A549 (cell line): Measurements from ENCODE around the gene GPT2. TPM values are rescaled to one million over a fixed set of nuclear protein-coding genes. Genes with fewer than 3 reads are reported as not detected.

Experiments
- ATAC-seq, 2 experiments: fragments of 200-7000 bp in 1 of 2; fragments of >200 bp in 1 of 2; cut with Nextera tagmentation in 1 of 2; cut with Tn5 transposase in 1 of 2; 3 replicates each; pipeline versions ENCODE4 v1.8.0 to v1.9.1; 2018 to 2020; ENCODE audit warnings: mild to moderate bottlenecking in 1 of 2, moderate library complexity in 1 of 2
- CTCF ChIA-PET: fragments of 300-600 bp; sonication (Branson Sonifier 250); formaldehyde crosslinking; extraction: SDS; loops from one replicate; lab custom pipeline; 2021; ENCODE audit warnings: antibody characterized with exemption, inconsistent platforms; lab: Yijun Ruan, JAX
- POLR2A ChIA-PET: fragments of 350-600 bp; formaldehyde crosslinking; extraction: SDS; loops from one replicate; lab custom pipeline; 2021; ENCODE audit warnings: antibody characterized with exemption, inconsistent platforms; lab: Yijun Ruan, JAX
- DNase-seq, 2 experiments: peaks; one replicate each; pipeline versions ENCODE4 v3.0.0 to v3.0.0-alpha.2; 2011 to 2016; ENCODE audit warnings: low read depth in 1 of 2, low spot score in 1 of 2
- FAIRE-seq: peaks from 2 replicates; lab custom pipeline; 2011; peaks lifted over from hg19 to GRCh38; lab: Jason Lieb, UNC
- H3K27ac ChIP-seq, 2 experiments: fragments of >200 bp; sonication (Bioruptor Twin); formaldehyde crosslinking; 3 replicates each; pipeline ENCODE4 v1.5.1; 2016 to 2017
- H3K4me1 ChIP-seq: fragments of >200 bp; sonication (Bioruptor Twin); formaldehyde crosslinking; 3 replicates; pipeline ENCODE4 v1.6.1; 2016
- H3K4me2 ChIP-seq: fragments of >200 bp; sonication (Bioruptor Twin); formaldehyde crosslinking; 3 replicates; pipeline ENCODE4 v1.6.1; 2016
- H3K4me3 ChIP-seq: fragments of >200 bp; sonication (Bioruptor Twin); formaldehyde crosslinking; 3 replicates; pipeline ENCODE4 v1.5.1; 2016
- H3K9me3 ChIP-seq: fragments of >200 bp; sonication (Bioruptor Twin); formaldehyde crosslinking; 3 replicates; pipeline ENCODE4 v1.6.1; 2016
- CTCF ChIP-seq: fragments of >200 bp; sonication (Bioruptor Twin); formaldehyde crosslinking; IDR thresholded peaks from 3 replicates; pipeline ENCODE4 v1.5.1; 2016
- E2F6 ChIP-seq: IDR thresholded peaks from 2 replicates; pipeline ENCODE4 v1.6.1; 2012; ENCODE audit warnings: low read depth, borderline replicate concordance
- FOSB ChIP-seq: fragments of 250-450 bp; sonication (Bioruptor Pico); IDR thresholded peaks from 2 replicates; pipeline ENCODE4 v1.5.0; 2020; ENCODE audit warnings: mild to moderate bottlenecking, moderate library complexity
- HDAC2 ChIP-seq: fragments of 200-600 bp; sonication (generic); IDR thresholded peaks from 2 replicates; pipeline ENCODE4 v1.6.1; 2016
- HEYL ChIP-seq: fragments of 250-450 bp; sonication (Bioruptor Pico); IDR thresholded peaks from 2 replicates; pipeline ENCODE4 v1.8.0; 2021; ENCODE audit warnings: mild to moderate bottlenecking, moderate library complexity
- HOXA7 ChIP-seq: fragments of 250-450 bp; sonication (Bioruptor Pico); IDR thresholded peaks from 2 replicates; pipeline ENCODE4 v1.5.0; 2020; ENCODE audit warnings: mild to moderate bottlenecking, moderate library complexity
- HOXB5 ChIP-seq: fragments of 250-450 bp; sonication (Bioruptor Pico); IDR thresholded peaks from 2 replicates; pipeline ENCODE4 v1.5.0; 2020; ENCODE audit warnings: mild to moderate bottlenecking, moderate library complexity
- JUN ChIP-seq, 2 experiments: fragments of >200 bp; sonication (Bioruptor Twin); formaldehyde crosslinking; IDR thresholded peaks; 2 replicates in 1 of 2; 3 replicates in 1 of 2; pipeline ENCODE4 v1.6.1; 2016 to 2017
- KDM1A ChIP-seq: fragments of 200-600 bp; sonication (generic); IDR thresholded peaks from 2 replicates; pipeline ENCODE4 v1.6.1; 2016; ENCODE audit warnings: low read depth, mild to moderate bottlenecking
- MAFK ChIP-seq: fragments of 450-650 bp; IDR thresholded peaks from 2 replicates; pipeline ENCODE4 v1.6.1; 2014; ENCODE audit not compliant: partially characterized antibody
- NFE2L2 ChIP-seq: fragments of 150-350 bp; conservative IDR thresholded peaks from 2 replicates; pipeline ENCODE4 v1.6.1; 2014; ENCODE audit warnings: low read length
- PBX3 ChIP-seq: IDR thresholded peaks from 2 replicates; pipeline ENCODE4 v1.6.1; 2012
- POLR2AphosphoS2 ChIP-seq: conservative IDR thresholded peaks from 2 replicates; pipeline ENCODE4 v1.6.1; 2012; ENCODE audit warnings: low read length, improper control_type of control experiment, inconsistent platforms
- RAD21 ChIP-seq, 2 experiments: fragments of >200 bp in 1 of 2; sonication (Bioruptor Twin) in 1 of 2; formaldehyde crosslinking in 1 of 2; IDR thresholded peaks in 1 of 2; conservative IDR thresholded peaks in 1 of 2; 2 replicates in 1 of 2; 3 replicates in 1 of 2; pipeline ENCODE4 v1.6.1; 2012 to 2018; ENCODE audit warnings: inconsistent platforms in 1 of 2
- RNF2 ChIP-seq: fragments of 200-600 bp; sonication (generic); IDR thresholded peaks from 2 replicates; pipeline ENCODE4 v1.6.1; 2016; ENCODE audit warnings: low read depth, mild to moderate bottlenecking, antibody characterized with exemption, moderate library complexity, borderline replicate concordance
- SMC3 ChIP-seq: fragments of >200 bp; sonication (Bioruptor Twin); formaldehyde crosslinking; IDR thresholded peaks from 3 replicates; pipeline ENCODE4 v1.6.1; 2018; ENCODE audit warnings: inconsistent platforms
- SREBF2 ChIP-seq: fragments of 450-650 bp; IDR thresholded peaks from 2 replicates; pipeline ENCODE4 v1.6.1; 2014; ENCODE audit warnings: mild to moderate bottlenecking, moderate library complexity
- TFCP2L1 ChIP-seq: fragments of 250-450 bp; sonication (Bioruptor Pico); IDR thresholded peaks from 2 replicates; pipeline ENCODE4 v1.5.0; 2021; ENCODE audit warnings: mild to moderate bottlenecking
- ZC3H11A ChIP-seq: fragments of 450-650 bp; IDR thresholded peaks from 2 replicates; pipeline ENCODE4 v1.6.1; 2014; ENCODE audit warnings: antibody characterized with exemption, mild to moderate bottlenecking
- ZFP36 ChIP-seq: fragments of 450-650 bp; IDR thresholded peaks from 2 replicates; pipeline ENCODE4 v1.6.1; 2014; ENCODE audit warnings: borderline replicate concordance; ENCODE audit not compliant: partially characterized antibody
- WGBS: methylation state at CpG from one replicate; pipeline ENCODE4 v1.1.6; 2017; ENCODE audit errors: missing lambda C conversion rate; 5-methylcytosine and 5-hydroxymethylcytosine counted together
- polyA plus RNA-seq, 4 experiments: library from polyadenylated mRNA; depleted of rRNA in 3 of 4; stranded (reverse); fragments of >200 nt; fragmentation: RNase III in 1 of 4; extraction: RNeasy Plus Mini Kit Qiagen cat#74134 plus additional on column Dnase treatment in 1 of 4; gene quantifications; 2 replicates in 3 of 4; 3 replicates in 1 of 4; pipeline ENCODE4 v1.2.3, GENCODE V29; 2011 to 2017
- TF ChIP-seq, protein P1 (sequence below): fragments of 200-600 bp; sonication (generic); IDR thresholded peaks from 2 replicates; pipeline ENCODE4 v1.6.1; 2016; ENCODE audit warnings: antibody characterized with exemption, mild to moderate bottlenecking, moderate library complexity
- TF ChIP-seq, protein P2 (sequence below): fragments of 150-350 bp; IDR thresholded peaks from 2 replicates; pipeline ENCODE4 v1.6.1; 2014; ENCODE audit warnings: low read depth, mild to moderate bottlenecking, low read length
- TF ChIP-seq, protein P3 (sequence below): fragments of >200 bp; sonication (Bioruptor Twin); formaldehyde crosslinking; IDR thresholded peaks from 3 replicates; pipeline ENCODE4 v1.6.1; 2016

The GPT2 gene
- polyA plus RNA-seq, 2 of the 4 experiments (the other 2 are of a cell fraction): 8.9 to 15.3 TPM

- DNase-seq: no peak
- ChIA-PET POLR2A (interaction anchor here (2.7 kb wide), 1 partner anchor 11 kb away, joined by 11 read pairs; the partner anchor contains the start of gene DNAJA2), CTCF (interaction anchor here (1.1 to 2.9 kb wide), 5 partner anchors 9 to 36 kb away, joined by 3 to 11 read pairs (median 4); partner anchors contain the start of gene DNAJA2)
- no peak for FAIRE-seq
- Histone ChIP-seq H3K9me3 (no peaks in the 10 kb centered on the region), H3K27ac (peak overlapping the region in 1 of 2 experiments; percentile 58; a peak in 4 of 6 replicates), H3K4me2 (no peak overlapping the region), H3K4me1 (peaks cover 14% of the 10 kb centered on the region; the same call in 2 of the 3 replicates), H3K4me3 (no peak overlapping the region)
- 88% methylated on average over 3 of the region's 3 CpGs for WGBS
- TF ChIP-seq ZC3H11A (no peak), NFE2L2 (0 out of 2 replicates have a peak, but pooled peaks have one; percentile 18), PBX3 (no peak), MAFK (peak; percentile 83), ZFP36 (no peak), TFCP2L1 (no peak), HOXA7 (no peak), FOSB (CRISPR knock-in tag) (no peak)
- TF ChIP-seq, protein P1, sequence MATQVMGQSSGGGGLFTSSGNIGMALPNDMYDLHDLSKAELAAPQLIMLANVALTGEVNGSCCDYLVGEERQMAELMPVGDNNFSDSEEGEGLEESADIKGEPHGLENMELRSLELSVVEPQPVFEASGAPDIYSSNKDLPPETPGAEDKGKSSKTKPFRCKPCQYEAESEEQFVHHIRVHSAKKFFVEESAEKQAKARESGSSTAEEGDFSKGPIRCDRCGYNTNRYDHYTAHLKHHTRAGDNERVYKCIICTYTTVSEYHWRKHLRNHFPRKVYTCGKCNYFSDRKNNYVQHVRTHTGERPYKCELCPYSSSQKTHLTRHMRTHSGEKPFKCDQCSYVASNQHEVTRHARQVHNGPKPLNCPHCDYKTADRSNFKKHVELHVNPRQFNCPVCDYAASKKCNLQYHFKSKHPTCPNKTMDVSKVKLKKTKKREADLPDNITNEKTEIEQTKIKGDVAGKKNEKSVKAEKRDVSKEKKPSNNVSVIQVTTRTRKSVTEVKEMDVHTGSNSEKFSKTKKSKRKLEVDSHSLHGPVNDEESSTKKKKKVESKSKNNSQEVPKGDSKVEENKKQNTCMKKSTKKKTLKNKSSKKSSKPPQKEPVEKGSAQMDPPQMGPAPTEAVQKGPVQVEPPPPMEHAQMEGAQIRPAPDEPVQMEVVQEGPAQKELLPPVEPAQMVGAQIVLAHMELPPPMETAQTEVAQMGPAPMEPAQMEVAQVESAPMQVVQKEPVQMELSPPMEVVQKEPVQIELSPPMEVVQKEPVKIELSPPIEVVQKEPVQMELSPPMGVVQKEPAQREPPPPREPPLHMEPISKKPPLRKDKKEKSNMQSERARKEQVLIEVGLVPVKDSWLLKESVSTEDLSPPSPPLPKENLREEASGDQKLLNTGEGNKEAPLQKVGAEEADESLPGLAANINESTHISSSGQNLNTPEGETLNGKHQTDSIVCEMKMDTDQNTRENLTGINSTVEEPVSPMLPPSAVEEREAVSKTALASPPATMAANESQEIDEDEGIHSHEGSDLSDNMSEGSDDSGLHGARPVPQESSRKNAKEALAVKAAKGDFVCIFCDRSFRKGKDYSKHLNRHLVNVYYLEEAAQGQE: no peak
- no peak for ATAC-seq
Observed at GRCh38 chr16:46962629-46963028, 78.5 kb downstream of the GPT2 start.

- Histone ChIP-seq H3K4me3 (no peak overlapping the region), H3K4me2 (no peak overlapping the region), H3K9me3 (no peaks in the 10 kb centered on the region), H3K27ac (no peak overlapping the region), H3K4me1 (peaks cover 25% of the 10 kb centered on the region)
- ChIA-PET CTCF (interaction anchor here (1.1 to 1.7 kb wide), 2 partner anchors 20 to 70 kb away, joined by 3 to 5 read pairs; no protein-coding TSS in a partner anchor), POLR2A (no interaction called here)
- DNase-seq (no peak), FAIRE-seq (no peak), ATAC-seq (no peak)
- TF ChIP-seq HOXA7 (no peak), POLR2AphosphoS2 (no peak), FOSB (CRISPR knock-in tag) (no peak), HOXB5 (no peak), KDM1A (no peak), RAD21 (conservative IDR thresholded peaks at IDR 0.05 in 1 of 2, IDR thresholded peaks at IDR 0.05 in 1 of 2) (no peak), MAFK (peak; percentile 85), SMC3 (no peak)
- TF ChIP-seq, protein P2, sequence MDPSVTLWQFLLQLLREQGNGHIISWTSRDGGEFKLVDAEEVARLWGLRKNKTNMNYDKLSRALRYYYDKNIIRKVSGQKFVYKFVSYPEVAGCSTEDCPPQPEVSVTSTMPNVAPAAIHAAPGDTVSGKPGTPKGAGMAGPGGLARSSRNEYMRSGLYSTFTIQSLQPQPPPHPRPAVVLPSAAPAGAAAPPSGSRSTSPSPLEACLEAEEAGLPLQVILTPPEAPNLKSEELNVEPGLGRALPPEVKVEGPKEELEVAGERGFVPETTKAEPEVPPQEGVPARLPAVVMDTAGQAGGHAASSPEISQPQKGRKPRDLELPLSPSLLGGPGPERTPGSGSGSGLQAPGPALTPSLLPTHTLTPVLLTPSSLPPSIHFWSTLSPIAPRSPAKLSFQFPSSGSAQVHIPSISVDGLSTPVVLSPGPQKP: no peak
- 96% methylated on average over 2 of the region's 2 CpGs for WGBS
Observed at GRCh38 chr16:46968063-46968435, 83.9 kb downstream of the GPT2 start.

GRCh38 chr16:46970089-46970488 lies 85.9 kb downstream of the GPT2 start:
- Histone ChIP-seq H3K27ac (no peak overlapping the region), H3K4me3 (no peak overlapping the region), H3K4me2 (peak overlapping the region; percentile 24; the same call in 1 of the 3 replicates), H3K4me1 (peaks cover 27% of the 10 kb centered on the region), H3K9me3 (no peaks in the 10 kb centered on the region)
- ChIA-PET CTCF (interaction anchor here (1.0 to 1.1 kb wide), 2 partner anchors 22 to 67 kb away, joined by 3 read pairs; no protein-coding TSS in a partner anchor), POLR2A (no interaction called here)
- 87% methylated on average over 2 of the region's 2 CpGs for WGBS
- no peak for DNase-seq
- no peak for FAIRE-seq
- ATAC-seq: no peak
- no peak for TF ChIP-seq RNF2
- TF ChIP-seq, protein P3, sequence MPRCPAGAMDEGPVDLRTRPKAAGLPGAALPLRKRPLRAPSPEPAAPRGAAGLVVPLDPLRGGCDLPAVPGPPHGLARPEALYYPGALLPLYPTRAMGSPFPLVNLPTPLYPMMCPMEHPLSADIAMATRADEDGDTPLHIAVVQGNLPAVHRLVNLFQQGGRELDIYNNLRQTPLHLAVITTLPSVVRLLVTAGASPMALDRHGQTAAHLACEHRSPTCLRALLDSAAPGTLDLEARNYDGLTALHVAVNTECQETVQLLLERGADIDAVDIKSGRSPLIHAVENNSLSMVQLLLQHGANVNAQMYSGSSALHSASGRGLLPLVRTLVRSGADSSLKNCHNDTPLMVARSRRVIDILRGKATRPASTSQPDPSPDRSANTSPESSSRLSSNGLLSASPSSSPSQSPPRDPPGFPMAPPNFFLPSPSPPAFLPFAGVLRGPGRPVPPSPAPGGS: no peak
- no peak for TF ChIP-seq JUN (IDR thresholded peaks at IDR 0.05)
- no peak for TF ChIP-seq HOXA7
- no peak for TF ChIP-seq E2F6
- TF ChIP-seq CTCF: no peak
- no peak for TF ChIP-seq HEYL (CRISPR knock-in tag)
- TF ChIP-seq HDAC2: no peak
- TF ChIP-seq SREBF2: no peak
